K562 (cell line): ENCODE results near the gene SCUBE1. TPM values are rescaled to one million over a fixed set of nuclear protein-coding genes. Genes with fewer than 3 reads are reported as not detected.

Experiments
- ARID3B ChIP-seq: fragments of 250-450 bp; sonication (Bioruptor Pico); IDR thresholded peaks from 2 replicates; pipeline ENCODE4 v1.4.0; 2020; ENCODE audit warnings: borderline replicate concordance
- ARID4B ChIP-seq: sonication (generic); formaldehyde crosslinking; IDR thresholded peaks from 2 replicates; pipeline ENCODE4 v1.8.0; 2022; ENCODE audit warnings: mild to moderate bottlenecking, missing genetic modification reagents
- ATF7 ChIP-seq: fragments of 450-650 bp; IDR thresholded peaks from 2 replicates; pipeline ENCODE4 v1.7.1; 2014; ENCODE audit warnings: mild to moderate bottlenecking, moderate library complexity
- CCNT2 ChIP-seq: IDR thresholded peaks from 2 replicates; pipeline ENCODE4 v1.6.1; 2011; ENCODE audit warnings: borderline replicate concordance, low read depth, mild to moderate bottlenecking, moderate library complexity, mixed read lengths, low read length; ENCODE audit not compliant: insufficient read length; ENCODE audit errors: extremely low read depth
- CEBPG ChIP-seq, 3 experiments: fragments of 200-800 bp in 1 of 3; sonication (Bioruptor generic) in 1 of 3; sonication (generic) in 1 of 3; formaldehyde crosslinking in 1 of 3; IDR thresholded peaks in 2 of 3; conservative IDR thresholded peaks in 1 of 3; 2 replicates each; pipeline versions ENCODE4 v1.6.1 to v1.8.0; 2016 to 2022; ENCODE audit warnings: missing compliant biosample characterization in 2 of 3, missing genetic modification characterization in 2 of 3, mild to moderate bottlenecking in 1 of 3, missing genetic modification reagents in 1 of 3
- CXXC5 ChIP-seq: fragments of 250-450 bp; sonication (Bioruptor Pico); IDR thresholded peaks from 2 replicates; pipeline ENCODE4 v1.8.0; 2022; ENCODE audit warnings: inconsistent platforms, mild to moderate bottlenecking, moderate library complexity
- EP400 ChIP-seq: fragments of 450-650 bp; IDR thresholded peaks from 2 replicates; pipeline ENCODE4 v1.6.1; 2017; ENCODE audit warnings: antibody characterized with exemption, mild to moderate bottlenecking, moderate library complexity
- L3MBTL2 ChIP-seq: fragments of 450-650 bp; IDR thresholded peaks from 2 replicates; pipeline ENCODE4 v1.6.1; 2016; ENCODE audit warnings: mild to moderate bottlenecking, moderate library complexity
- MCM7 ChIP-seq, 2 experiments: fragments of 450-650 bp; IDR thresholded peaks; 2 replicates each; pipeline ENCODE4 v1.6.1; 2016 to 2018
- NONO ChIP-seq, 2 experiments: fragments of 200-400 bp in 1 of 2; fragments of 450-650 bp in 1 of 2; formaldehyde crosslinking in 1 of 2; IDR thresholded peaks; 2 replicates each; pipeline ENCODE4 v1.6.1; 2017; ENCODE audit warnings: low read depth in 2 of 2, mild to moderate bottlenecking in 2 of 2, moderate library complexity in 2 of 2, low read length in 1 of 2
- NR1H2 ChIP-seq: sonication (generic); formaldehyde crosslinking; IDR thresholded peaks from 2 replicates; pipeline ENCODE4 v1.4.0; 2020; ENCODE audit warnings: mild to moderate bottlenecking, missing genetic modification reagents
- RBBP5 ChIP-seq: fragments of 200-600 bp; sonication (generic); IDR thresholded peaks from 2 replicates; pipeline ENCODE4 v1.6.1; 2012; ENCODE audit warnings: borderline replicate concordance, mild to moderate bottlenecking, low read length, control low read depth, inconsistent platforms; ENCODE audit not compliant: insufficient read depth, poor library complexity, severe bottlenecking
- polyA plus RNA-seq, 8 experiments: library from polyadenylated mRNA; depleted of rRNA in 4 of 8; stranded (reverse) in 5 of 8; unstranded in 3 of 8; fragments of >200 nt; fragmentation: Nextera tagmentation in 2 of 8; fragmentation: Illumina TruSeq in 1 of 8; extraction: Ambion mirVana in 2 of 8; extraction: Trizol in 1 of 8; gene quantifications; 2 replicates each; pipeline versions ENCODE4 v1.2.1 to v1.2.3, GENCODE V29; 2011 to 2014; ENCODE audit warnings: inconsistent platforms in 1 of 8, missing spikeins in 1 of 8
- total RNA-seq, 7 experiments: library from RNA; depleted of rRNA in 6 of 7; stranded (reverse); fragments of >200 nt in 6 of 7; fragmentation: Illumina TruSeq in 2 of 7; extraction: Trizol in 2 of 7; gene quantifications; 2 replicates each; pipeline versions ENCODE4 v1.2.1 to v1.2.3, GENCODE V29; 2011 to 2021; ENCODE audit warnings: low replicate concordance in 1 of 7
- TF ChIP-seq, protein P1 (sequence below): sonication (generic); formaldehyde crosslinking; IDR thresholded peaks from 2 replicates; pipeline ENCODE4 v1.4.0; 2020; ENCODE audit warnings: mild to moderate bottlenecking, missing genetic modification reagents
- TF ChIP-seq, protein P2 (sequence below): IDR thresholded peaks from 2 replicates; pipeline ENCODE4 v1.6.1; 2012; ENCODE audit warnings: low read depth, low read length, improper control_type of control experiment, borderline replicate concordance

SCUBE1 gene
- total and polyA plus RNA-seq, 9 of the 15 experiments (the other 6 are each of a cell fraction or from before 2014, with no cell fraction given), result 0.03 to 0.47 (median 0.29) TPM; not detected in 6

- TF ChIP-seq CXXC5 (CRISPR knock-in tag) (peak; percentile 80), CEBPG (CRISPR knock-in tag; IDR thresholded peaks at IDR 0.05) (no peak), CEBPG (tag; conservative IDR thresholded peaks at IDR 0.05 in 1 of 2, IDR thresholded peaks at IDR 0.05 in 1 of 2) (no peak), ARID3B (CRISPR knock-in tag) (no peak), EP400 (peak; percentile 32; the same call in 1 of the 2 replicates), ATF7 (0 out of 2 replicates have a peak, but pooled peaks have one; percentile 13), MCM7 (IDR thresholded peaks at IDR 0.05) (no peak), CCNT2 (peak; percentile 71), NONO (IDR thresholded peaks at IDR 0.05; ENCODE audit: low read depth in 2 of 2, low read length in 1 of 2) (peak in 1 of 2 experiments; percentile 48; a peak in 2 of 4 replicates), L3MBTL2 (peak; percentile 88), ARID4B (CRISPR knock-in tag) (peak; percentile 35; the same call in 1 of the 2 replicates), NR1H2 (CRISPR knock-in tag) (no peak), RBBP5 (peak; percentile 47)
- TF ChIP-seq, protein P1, sequence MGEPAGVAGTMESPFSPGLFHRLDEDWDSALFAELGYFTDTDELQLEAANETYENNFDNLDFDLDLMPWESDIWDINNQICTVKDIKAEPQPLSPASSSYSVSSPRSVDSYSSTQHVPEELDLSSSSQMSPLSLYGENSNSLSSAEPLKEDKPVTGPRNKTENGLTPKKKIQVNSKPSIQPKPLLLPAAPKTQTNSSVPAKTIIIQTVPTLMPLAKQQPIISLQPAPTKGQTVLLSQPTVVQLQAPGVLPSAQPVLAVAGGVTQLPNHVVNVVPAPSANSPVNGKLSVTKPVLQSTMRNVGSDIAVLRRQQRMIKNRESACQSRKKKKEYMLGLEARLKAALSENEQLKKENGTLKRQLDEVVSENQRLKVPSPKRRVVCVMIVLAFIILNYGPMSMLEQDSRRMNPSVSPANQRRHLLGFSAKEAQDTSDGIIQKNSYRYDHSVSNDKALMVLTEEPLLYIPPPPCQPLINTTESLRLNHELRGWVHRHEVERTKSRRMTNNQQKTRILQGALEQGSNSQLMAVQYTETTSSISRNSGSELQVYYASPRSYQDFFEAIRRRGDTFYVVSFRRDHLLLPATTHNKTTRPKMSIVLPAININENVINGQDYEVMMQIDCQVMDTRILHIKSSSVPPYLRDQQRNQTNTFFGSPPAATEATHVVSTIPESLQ (CRISPR knock-in tag), result no peak
- TF ChIP-seq, protein P2, sequence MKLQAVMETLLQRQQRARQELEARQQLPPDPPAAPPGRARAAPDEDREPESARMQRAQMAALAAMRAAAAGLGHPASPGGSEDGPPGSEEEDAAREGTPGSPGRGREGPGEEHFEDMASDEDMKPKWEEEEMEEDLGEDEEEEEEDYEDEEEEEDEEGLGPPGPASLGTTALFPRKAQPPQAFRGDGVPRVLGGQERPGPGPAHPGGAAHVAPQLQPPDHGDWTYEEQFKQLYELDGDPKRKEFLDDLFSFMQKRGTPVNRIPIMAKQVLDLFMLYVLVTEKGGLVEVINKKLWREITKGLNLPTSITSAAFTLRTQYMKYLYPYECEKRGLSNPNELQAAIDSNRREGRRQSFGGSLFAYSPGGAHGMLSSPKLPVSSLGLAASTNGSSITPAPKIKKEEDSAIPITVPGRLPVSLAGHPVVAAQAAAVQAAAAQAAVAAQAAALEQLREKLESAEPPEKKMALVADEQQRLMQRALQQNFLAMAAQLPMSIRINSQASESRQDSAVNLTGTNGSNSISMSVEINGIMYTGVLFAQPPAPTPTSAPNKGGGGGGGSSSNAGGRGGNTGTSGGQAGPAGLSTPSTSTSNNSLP, result no peak
These were observed 156.7 kb downstream of the SCUBE1 start, which contains the start of gene TTLL12 (continued) for GRCh38 chr22:43186272-43187170.
